IMR-90 (cell line): ENCODE data around the gene MYOCD. TPM values are rescaled to one million over a fixed set of nuclear protein-coding genes. Genes with fewer than 3 reads are reported as not detected.

ENCODE experiments used
- ATAC-seq: fragments of 200-7000 bp; cut with Tn5 transposase; 2 replicates; pipeline ENCODE4 v1.9.1; 2020; ENCODE audit warnings: low read depth, mild to moderate bottlenecking, moderate library complexity
- BruUV-seq: library from RNA; stranded (reverse); fragments of 400-500 nt; replicated peaks from 2 replicates; lab custom pipeline; 2021; lab: Mats Ljungman, UMichigan
- CTCF ChIA-PET: fragments of 300-600 bp; formaldehyde crosslinking; extraction: SDS; loops from one replicate; lab custom pipeline; 2021; ENCODE audit warnings: antibody characterized with exemption; lab: Yijun Ruan, JAX
- POLR2A ChIA-PET: fragments of 300-600 bp; sonication (Branson Sonifier 250); formaldehyde crosslinking; loops from one replicate; lab custom pipeline; 2022; ENCODE audit warnings: antibody characterized with exemption; ENCODE audit not compliant: unreplicated experiment; lab: Charles Lee
- DNase-seq: peaks from one replicate; pipeline ENCODE4 v3.0.0; 2013
- H2AFZ ChIP-seq: replicated peaks from 2 replicates; pipeline ENCODE3; 2013; ENCODE audit warnings: low read length, mild to moderate bottlenecking; ENCODE audit not compliant: poor library complexity
- H2AK5ac ChIP-seq: 2 replicates; pipeline ENCODE4 v1.6.1; 2013; ENCODE audit warnings: low read depth, low read length, inconsistent platforms
- H2AK9ac ChIP-seq: replicated peaks from 2 replicates; pipeline ENCODE3; 2013; ENCODE audit warnings: mild to moderate bottlenecking, low read depth, low read length, moderate library complexity; ENCODE audit not compliant: poor library complexity
- H2BK120ac ChIP-seq: 2 replicates; pipeline ENCODE4 v1.6.1; 2013; ENCODE audit warnings: low read depth, low read length, inconsistent platforms
- H2BK15ac ChIP-seq: 3 replicates; pipeline ENCODE4 v1.6.1; 2013; ENCODE audit warnings: low read depth, low read length, inconsistent platforms
- H2BK20ac ChIP-seq: 2 replicates; pipeline ENCODE4 v1.6.1; 2013; ENCODE audit warnings: low read depth, mild to moderate bottlenecking, inconsistent platforms, low read length, moderate library complexity
- H2BK5ac ChIP-seq: 2 replicates; pipeline ENCODE4 v1.6.1; 2013; ENCODE audit warnings: mild to moderate bottlenecking, low read depth, low read length, inconsistent platforms; ENCODE audit not compliant: poor library complexity, severe bottlenecking
- H3K14ac ChIP-seq: replicated peaks from 2 replicates; pipeline ENCODE4 v1.6.1; 2013; ENCODE audit warnings: low read depth, low read length, inconsistent platforms
- H3K18ac ChIP-seq: 2 replicates; pipeline ENCODE4 v1.6.1; 2013; ENCODE audit warnings: low read depth, low read length, control low read depth
- H3K23ac ChIP-seq: 2 replicates; pipeline ENCODE4 v1.6.1; 2013; ENCODE audit warnings: low read depth, low read length, inconsistent platforms
- H3K27ac ChIP-seq: 2 replicates; pipeline ENCODE4 v1.5.1; 2013; ENCODE audit warnings: mild to moderate bottlenecking, control low read depth, low read length; ENCODE audit not compliant: insufficient read depth
- H3K27me3 ChIP-seq: 2 replicates; pipeline ENCODE4 v1.6.1; 2013; ENCODE audit warnings: low read length; ENCODE audit not compliant: control insufficient read depth, insufficient read depth
- H3K36me3 ChIP-seq: 2 replicates; pipeline ENCODE4 v1.6.1; 2013; ENCODE audit warnings: low read length, mixed read lengths; ENCODE audit not compliant: control insufficient read depth, insufficient read depth
- H3K4ac ChIP-seq: 2 replicates; pipeline ENCODE4 v1.6.1; 2013; ENCODE audit warnings: low read depth, low read length, inconsistent platforms
- H3K4me1 ChIP-seq: 2 replicates; pipeline ENCODE4 v1.6.1; 2013; ENCODE audit warnings: low read length, mixed read lengths; ENCODE audit not compliant: control insufficient read depth, insufficient read depth
- H3K4me2 ChIP-seq: 2 replicates; pipeline ENCODE4 v1.6.1; 2013; ENCODE audit warnings: low read depth, mild to moderate bottlenecking, control low read depth, low read length, moderate library complexity
- H3K4me3 ChIP-seq: 2 replicates; pipeline ENCODE4 v1.5.1; 2013; ENCODE audit warnings: low read depth, mild to moderate bottlenecking, control low read depth, low read length, moderate library complexity; ENCODE audit not compliant: insufficient read depth
- H3K56ac ChIP-seq: 2 replicates; pipeline ENCODE4 v1.6.1; 2013; ENCODE audit warnings: low read length, inconsistent platforms; ENCODE audit not compliant: insufficient read depth; ENCODE audit errors: extremely low read depth
- H3K79me1 ChIP-seq, 2 experiments: 2 replicates each; pipeline ENCODE4 v1.6.1; 2013; ENCODE audit warnings: low read length in 2 of 2, inconsistent platforms in 1 of 2, low read depth in 1 of 2
- H3K9ac ChIP-seq: 2 replicates; pipeline ENCODE4 v1.6.1; 2013; ENCODE audit warnings: low read depth, low read length, control low read depth
- H3K9me1 ChIP-seq: 2 replicates; pipeline ENCODE4 v1.6.1; 2013; ENCODE audit warnings: low read length, inconsistent platforms; ENCODE audit not compliant: insufficient read depth
- H3K9me3 ChIP-seq: 2 replicates; pipeline ENCODE4 v1.6.1; 2013; ENCODE audit warnings: low read length; ENCODE audit not compliant: control insufficient read depth, insufficient read depth
- H4K20me1 ChIP-seq: 2 replicates; pipeline ENCODE4 v1.6.1; 2013; ENCODE audit warnings: low read length, inconsistent platforms; ENCODE audit not compliant: insufficient read depth
- H4K5ac ChIP-seq: 2 replicates; pipeline ENCODE4 v1.6.1; 2013; ENCODE audit warnings: mild to moderate bottlenecking, low read depth, low read length, control low read depth
- H4K8ac ChIP-seq, 2 experiments: 2 replicates each; pipeline ENCODE4 v1.6.1; 2013; ENCODE audit warnings: low read depth in 2 of 2, low read length in 2 of 2, control low read depth in 1 of 2, inconsistent platforms in 1 of 2
- H4K91ac ChIP-seq: 2 replicates; pipeline ENCODE4 v1.6.1; 2013; ENCODE audit warnings: low read depth, low read length, inconsistent platforms; ENCODE audit not compliant: insufficient read depth
- BHLHE40 ChIP-seq: fragments of 150-350 bp; IDR thresholded peaks from 2 replicates; pipeline ENCODE4 v1.6.1; 2016; ENCODE audit warnings: mild to moderate bottlenecking, low read depth, low read length
- CEBPB ChIP-seq: IDR thresholded peaks from 2 replicates; pipeline ENCODE4 v1.6.1; 2012; ENCODE audit warnings: low read depth, low read length, improper control_type of control experiment
- CHD1 ChIP-seq: IDR thresholded peaks from 2 replicates; pipeline ENCODE4 v1.6.1; 2012; ENCODE audit warnings: low read depth, low read length, improper control_type of control experiment
- CTCF ChIP-seq: conservative IDR thresholded peaks from 2 replicates; pipeline ENCODE4 v1.5.1; 2012; ENCODE audit warnings: mild to moderate bottlenecking, low read depth, low read length, improper control_type of control experiment
- ELK1 ChIP-seq: fragments of 150-350 bp; IDR thresholded peaks from 2 replicates; pipeline ENCODE4 v1.6.1; 2016; ENCODE audit warnings: low read depth, mild to moderate bottlenecking, low read length, moderate library complexity, borderline replicate concordance
- FOS ChIP-seq: fragments of 150-350 bp; IDR thresholded peaks from 2 replicates; pipeline ENCODE4 v1.6.1; 2016; ENCODE audit warnings: low read depth, low read length
- MAFK ChIP-seq: IDR thresholded peaks from 2 replicates; pipeline ENCODE4 v1.6.1; 2012; ENCODE audit warnings: low read depth, low read length, improper control_type of control experiment
- MAZ ChIP-seq: IDR thresholded peaks from 2 replicates; pipeline ENCODE4 v1.6.1; 2012; ENCODE audit warnings: low read depth, mild to moderate bottlenecking, low read length, improper control_type of control experiment, moderate library complexity, borderline replicate concordance
- MXI1 ChIP-seq: IDR thresholded peaks from 2 replicates; pipeline ENCODE4 v1.6.1; 2012; ENCODE audit warnings: low read depth, mild to moderate bottlenecking, low read length, moderate library complexity, borderline replicate concordance
- NFE2L2 ChIP-seq: fragments of 150-350 bp; IDR thresholded peaks from 2 replicates; pipeline ENCODE4 v1.6.1; 2016; ENCODE audit warnings: low read depth, mild to moderate bottlenecking, low read length
- POLR2A ChIP-seq: IDR thresholded peaks from 2 replicates; pipeline ENCODE4 v1.6.1; 2012; ENCODE audit warnings: mild to moderate bottlenecking, low read depth, low read length
- RAD21 ChIP-seq: IDR thresholded peaks from 2 replicates; pipeline ENCODE4 v1.6.1; 2012; ENCODE audit warnings: low read length, improper control_type of control experiment
- RCOR1 ChIP-seq: IDR thresholded peaks from 2 replicates; pipeline ENCODE4 v1.6.1; 2012; ENCODE audit warnings: mild to moderate bottlenecking, low read length, improper control_type of control experiment; ENCODE audit not compliant: insufficient replicate concordance
- RFX5 ChIP-seq: IDR thresholded peaks from 2 replicates; pipeline ENCODE4 v1.8.0; 2012; ENCODE audit warnings: low read depth, mild to moderate bottlenecking, low read length, moderate library complexity
- SMC3 ChIP-seq: fragments of 150-350 bp; IDR thresholded peaks from 2 replicates; pipeline ENCODE4 v1.6.1; 2016; ENCODE audit warnings: low read depth, mild to moderate bottlenecking, antibody characterized with exemption, low read length, moderate library complexity
- USF2 ChIP-seq: fragments of 150-350 bp; IDR thresholded peaks from 2 replicates; pipeline ENCODE4 v1.6.1; 2017; ENCODE audit warnings: mild to moderate bottlenecking, antibody characterized with exemption, low read length, low read depth
- WGBS, 2 experiments: methylation state at CpG; one replicate each; pipeline versions ENCODE4 v1.1.5 to v1.1.7; 2013; ENCODE audit warnings: missing lambda C conversion rate in 2 of 2; ENCODE audit not compliant: insufficient read length in 1 of 2; ENCODE audit errors: extremely low coverage in 2 of 2; 5-methylcytosine and 5-hydroxymethylcytosine counted together
- dilution Hi-C: fragments of 300-500 bp; cut with HindIII; formaldehyde crosslinking; loops from one replicate; pipeline ENCODE4 v1.14.3; 2018; ENCODE audit warnings: low sequenced_read_pairs; ENCODE audit not compliant: unreplicated experiment
- in situ Hi-C: fragments of 300-500 bp; cut with MboI; formaldehyde crosslinking; loops from 3 replicates; pipeline ENCODE4 v1.14.3; 2019; ENCODE audit warnings: low sequenced_read_pairs, inconsistent platforms, mixed read lengths
- intact Hi-C: fragments of 100-400 bp; cut with micrococcal nuclease; formaldehyde crosslinking; loops from 2 replicates; pipeline ENCODE4 v1.10.0; 2022
- polyA plus RNA-seq, 3 experiments: library from polyadenylated mRNA; depleted of rRNA; stranded (reverse); fragments of >200 nt; gene quantifications; 2 replicates each; pipeline ENCODE4 v1.2.3, GENCODE V29; 2012; ENCODE audit warnings: low replicate concordance in 1 of 3
- total RNA-seq: library from RNA; depleted of rRNA; stranded (reverse); fragments of >200 nt; gene quantifications from 2 replicates; pipeline ENCODE4 v1.2.3, GENCODE V29; 2012

The MYOCD gene
- total and polyA plus RNA-seq, 2 of the 4 experiments (the other 2 are of a cell fraction) = 10.6 to 20.1 TPM

GRCh38 chr17:12712415-12712814, 46.7 kb downstream of the MYOCD start:
- Histone ChIP-seq H2BK15ac (no peak overlapping the region), H4K8ac (no peak overlapping the region), H3K4me3 (no peak overlapping the region), H2AFZ (no peak overlapping the region), H4K20me1 (no peaks in the 10 kb centered on the region), H2BK5ac (no peak overlapping the region), H2AK9ac (no peak overlapping the region), H2BK20ac (no peak overlapping the region), H3K9ac (no peak overlapping the region), H3K14ac (no peak overlapping the region), H3K79me1 (peaks cover 0 to 3% of the 10 kb centered on the region in 2 experiments; a peak in 1 of 4 replicates), H4K5ac (no peak overlapping the region), H3K9me3 (no peaks in the 10 kb centered on the region), H3K23ac (no peak overlapping the region), H2AK5ac (no peak overlapping the region), H3K4me1 (no peaks in the 10 kb centered on the region), H3K27ac (no peak overlapping the region), H2BK120ac (no peak overlapping the region), H3K18ac (no peak overlapping the region), H3K9me1 (peaks cover 3% of the 10 kb centered on the region; the same call in 1 of the 2 replicates), H3K4ac (no peak overlapping the region), H3K36me3 (peaks cover 14% of the 10 kb centered on the region), H3K27me3 (no peaks in the 10 kb centered on the region), H3K4me2 (no peak overlapping the region), H4K91ac (no peak overlapping the region), H3K56ac (no peak overlapping the region)
- no TSS peak for BruUV-seq
- WGBS, 2 experiments = no CpG with 5 or more reads among the region's 4 CpGs
- POLR2A ChIA-PET = no interaction called here
- dilution Hi-C loops (no loop called here), in situ Hi-C loops (no loop called here), intact Hi-C loops (no loop called here)
- no peak for TF ChIP-seq USF2
- no peak for TF ChIP-seq RAD21
- no peak for TF ChIP-seq NFE2L2
- no peak for TF ChIP-seq CEBPB
- no peak for TF ChIP-seq CHD1
- no peak for TF ChIP-seq MAZ
- no peak for TF ChIP-seq RFX5
- TF ChIP-seq ELK1 = no peak
- no peak for TF ChIP-seq MXI1
- TF ChIP-seq POLR2A = no peak
- TF ChIP-seq RCOR1 = no peak
- no peak for TF ChIP-seq MAFK
- no peak for TF ChIP-seq BHLHE40
- TF ChIP-seq CTCF = no peak
- no peak for TF ChIP-seq FOS
- no peak for TF ChIP-seq SMC3
- ATAC-seq (no peak), DNase-seq (no peak)
- CTCF ChIA-PET = no interaction called here
